Hepatocyte (in vitro differentiated cells): ENCODE results near the gene CAPN11.

Experiments
- CTCF ChIP-seq: fragments of 200-600 bp; sonication (generic); IDR thresholded peaks from 2 replicates; pipeline ENCODE4 v1.5.1; 2016; ENCODE audit warnings: antibody characterized with exemption, mild to moderate bottlenecking; ENCODE audit not compliant: poor library complexity
- EZH2 ChIP-seq: fragments of 200-600 bp; sonication (generic); IDR thresholded peaks from 2 replicates; pipeline ENCODE4 v1.6.1; 2016; ENCODE audit warnings: antibody characterized with exemption, mild to moderate bottlenecking, borderline replicate concordance
- EZH2phosphoT487 ChIP-seq: fragments of 200-600 bp; sonication (generic); IDR thresholded peaks from one replicate; pipeline ENCODE4 v1.6.1; 2018; ENCODE audit warnings: antibody characterized with exemption, mild to moderate bottlenecking, low read depth, moderate library complexity; ENCODE audit not compliant: unreplicated experiment, severe bottlenecking

- TF ChIP-seq CTCF (no peak), EZH2phosphoT487 (no peak), EZH2 (no peak)
These were observed 55.7 kb downstream of the CAPN11 start for GRCh38 chr6:44214307-44214706.
